NB4 (cell line): ENCODE results near the gene CNTN6.

ENCODE experiments used
- POLR2A ChIP-seq: IDR thresholded peaks from 2 replicates; pipeline ENCODE4 v1.6.1; 2011; ENCODE audit warnings: mild to moderate bottlenecking; ENCODE audit not compliant: insufficient read length; ENCODE audit errors: extremely low read depth
- TF ChIP-seq, protein P1 (sequence below): IDR thresholded peaks from 2 replicates; pipeline ENCODE4 v1.6.1; 2011; ENCODE audit warnings: low read depth, low read length

DNA sequence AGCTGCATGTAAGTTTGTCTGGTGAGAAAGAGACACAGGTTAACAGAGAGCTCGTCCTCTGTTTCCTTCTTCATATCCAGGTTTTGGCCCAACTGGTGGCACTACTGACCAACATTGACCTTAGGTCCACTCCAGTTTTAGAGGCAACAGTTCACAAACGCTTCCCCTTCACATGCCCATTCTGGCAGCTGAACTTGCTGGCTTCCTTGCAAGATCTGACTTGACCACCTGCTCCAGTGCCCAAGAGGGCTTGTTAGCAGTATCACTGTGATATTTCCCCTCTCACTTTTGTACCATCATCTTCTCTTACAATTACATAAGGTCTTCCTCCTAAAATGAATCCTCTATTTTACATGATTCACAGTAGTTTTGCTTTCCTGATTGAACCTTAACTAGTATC, 71.3 kb downstream of the CNTN6 start:
- no peak for TF ChIP-seq POLR2A
- TF ChIP-seq, protein P1, sequence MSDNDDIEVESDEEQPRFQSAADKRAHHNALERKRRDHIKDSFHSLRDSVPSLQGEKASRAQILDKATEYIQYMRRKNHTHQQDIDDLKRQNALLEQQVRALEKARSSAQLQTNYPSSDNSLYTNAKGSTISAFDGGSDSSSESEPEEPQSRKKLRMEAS: no peak
